LoVo (cell line): ENCODE measurements around the gene CHD9.
"Not testable (repeated sequence)": the region's sequence is repeated elsewhere in the genome, so short reads cannot be mapped to it uniquely, and the experiment has no call there.

Experiments used
- DNase-seq: peaks from one replicate; pipeline ENCODE4 v3.0.0-alpha.2; 2016; ENCODE audit warnings: low spot score

CHD9 gene

GRCh38 chr16:53071748-53072301 lies 17.0 kb downstream of the CHD9 start:
- no peak for DNase-seq

GRCh38 chr16:53073022-53073421 lies 18.2 kb downstream of the CHD9 start:
- no peak for DNase-seq

GRCh38 chr16:53074296-53074695 lies 19.5 kb downstream of the CHD9 start:
- DNase-seq, result not testable (repeated sequence)

- DNase-seq, result not testable (repeated sequence)
These were observed 20.7 kb downstream of the CHD9 start for GRCh38 chr16:53075461-53075860.

DNA sequence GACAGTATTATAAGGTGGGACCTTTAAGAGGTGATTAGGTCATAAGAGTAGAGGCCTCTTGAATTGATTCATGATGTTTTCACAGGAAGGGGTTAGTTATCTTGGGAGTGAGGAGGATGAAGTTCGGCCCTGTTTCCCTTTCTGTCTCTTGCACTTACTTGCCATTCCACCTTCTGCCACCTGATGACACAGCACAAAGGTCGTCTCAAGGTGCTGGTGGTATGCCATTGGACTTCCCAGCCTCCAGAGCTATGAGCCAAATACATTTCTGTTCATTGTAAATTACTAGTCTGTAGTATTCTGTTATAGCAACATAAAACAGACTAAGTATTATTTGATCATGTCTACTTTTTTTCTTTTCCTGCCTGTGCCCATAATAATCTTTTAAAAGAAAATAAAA lies 23.5 kb downstream of the CHD9 start:
- no peak for DNase-seq

DNA sequence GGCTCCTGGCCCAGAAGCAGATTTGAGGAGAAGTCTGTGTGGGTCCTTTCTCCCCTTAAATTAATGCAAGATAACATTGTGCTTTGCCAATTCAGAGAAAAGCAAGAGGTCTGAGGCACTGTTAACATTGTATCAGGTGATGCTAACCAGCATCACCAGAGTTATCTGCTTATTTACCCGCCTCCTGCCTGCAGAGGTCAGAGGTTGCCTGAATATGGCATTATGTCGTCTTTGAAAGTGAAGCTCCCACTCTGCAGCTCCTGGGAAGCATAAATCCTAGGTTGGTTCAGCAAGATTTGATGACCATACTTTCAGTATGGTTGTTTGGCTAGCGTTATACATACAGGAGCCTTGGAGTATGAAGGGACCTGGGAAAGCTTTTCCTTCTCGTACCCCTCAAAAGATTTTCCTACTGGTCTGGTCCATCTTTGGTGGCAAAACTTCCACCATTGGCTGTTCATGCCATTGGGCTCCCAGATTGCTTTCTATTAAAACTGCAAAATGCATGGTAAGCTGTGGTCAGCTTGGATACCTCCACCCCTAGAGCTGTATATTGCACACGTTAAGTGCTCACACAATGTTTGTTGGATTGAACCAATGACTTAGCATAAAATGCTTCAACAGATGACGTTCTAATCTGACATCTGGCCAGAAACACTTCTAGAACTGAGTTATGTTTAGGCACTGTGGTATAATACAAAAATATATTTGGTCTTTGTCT lies 24.1 kb downstream of the CHD9 start:
- DNase-seq, result no peak

DNA sequence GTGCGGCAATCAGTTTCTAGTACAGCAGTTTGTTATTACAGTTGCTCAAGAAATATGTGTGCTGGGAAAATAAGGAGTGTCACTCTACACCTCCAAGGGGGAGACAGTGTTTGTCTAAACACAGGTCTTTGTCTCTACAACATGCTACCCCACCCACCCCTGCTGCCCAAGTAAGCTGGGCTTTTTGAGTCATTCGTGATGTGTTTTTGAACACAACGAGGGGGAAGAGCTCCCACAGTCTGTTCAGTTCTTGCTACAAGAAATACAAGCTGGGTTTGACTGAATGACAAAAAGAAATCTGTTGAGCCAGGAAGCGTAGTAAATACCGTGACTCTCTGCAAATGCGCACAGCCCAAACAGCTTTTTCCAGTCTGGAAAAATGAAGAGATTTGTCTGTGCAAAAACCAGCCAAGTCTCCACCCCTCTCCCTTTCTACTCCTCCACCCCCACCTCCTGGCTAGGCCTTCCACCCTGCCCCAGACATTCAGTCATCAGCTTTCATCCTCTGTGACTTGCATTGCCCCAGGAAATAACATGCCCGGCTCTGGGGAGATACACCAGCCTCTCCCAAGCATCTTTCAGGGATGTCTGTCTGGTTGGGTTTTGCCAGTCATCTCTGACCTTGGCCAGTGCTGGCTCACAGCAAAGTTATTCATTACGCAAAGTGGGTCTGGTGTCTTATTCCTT lies 25.7 kb downstream of the CHD9 start:
- no peak for DNase-seq

DNA sequence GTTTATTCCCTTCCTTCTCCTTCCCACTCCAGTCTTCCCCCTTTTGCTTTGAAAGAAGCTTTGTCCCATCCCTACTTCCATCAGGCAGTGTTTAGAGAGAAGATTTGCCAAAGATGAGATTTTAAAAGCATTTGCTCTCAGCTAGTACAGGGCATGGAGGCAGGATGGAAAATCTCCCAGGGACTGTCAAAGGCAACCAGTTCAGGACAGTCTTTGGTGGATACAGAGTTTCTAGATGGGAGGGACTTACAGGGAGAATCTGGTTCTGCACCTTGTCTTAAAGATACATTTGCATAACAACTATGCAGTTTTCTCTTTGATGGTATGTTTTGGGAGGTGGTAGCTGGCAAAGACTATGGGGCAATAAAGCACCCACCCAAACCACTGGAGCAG lies 26.2 kb downstream of the CHD9 start:
- DNase-seq, result no peak

GRCh38 chr16:53081686-53082407 lies 27.1 kb downstream of the CHD9 start:
- no peak for DNase-seq

- DNase-seq, result no peak
These were observed 27.7 kb downstream of the CHD9 start for GRCh38 chr16:53082509-53082908.

DNA sequence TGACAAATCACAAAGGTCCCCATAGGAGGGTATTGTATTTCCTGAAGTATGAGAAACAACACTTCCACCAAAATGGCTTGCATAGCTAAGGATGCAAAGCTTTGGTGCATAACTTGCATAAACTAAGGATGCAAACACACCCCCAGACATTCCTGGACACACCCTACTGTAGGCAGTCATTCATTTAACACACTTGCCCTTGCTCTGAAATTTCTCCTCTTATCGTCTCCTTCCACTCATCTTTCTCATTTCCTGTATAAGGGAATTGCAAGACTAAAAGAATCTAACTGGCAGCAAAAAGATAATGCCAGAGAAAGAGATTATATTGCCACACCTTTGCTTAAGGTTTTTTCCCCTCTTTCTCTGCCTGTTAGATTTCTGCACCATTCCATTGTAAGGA lies 28.3 kb downstream of the CHD9 start:
- DNase-seq, result no peak

DNA sequence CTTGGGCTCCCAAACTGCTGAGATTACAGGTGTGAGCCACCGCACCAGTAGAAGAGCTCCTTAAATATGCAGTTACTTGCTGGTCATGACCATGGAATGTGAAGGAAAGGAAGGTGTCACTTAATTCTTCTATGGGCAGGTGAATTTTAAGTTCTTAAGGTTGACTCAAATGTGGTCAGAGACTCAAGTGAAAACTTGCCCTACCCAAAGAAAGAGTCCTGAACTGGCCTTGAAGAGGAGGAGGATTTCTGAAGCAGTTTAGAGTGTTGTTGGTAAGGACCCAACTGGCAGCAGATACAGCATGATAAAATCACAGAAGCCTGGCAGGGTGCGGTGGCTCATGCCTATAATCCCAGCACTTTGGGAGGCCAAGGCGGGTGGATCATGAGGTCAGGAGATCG lies 29.4 kb downstream of the CHD9 start:
- no peak for DNase-seq

DNA sequence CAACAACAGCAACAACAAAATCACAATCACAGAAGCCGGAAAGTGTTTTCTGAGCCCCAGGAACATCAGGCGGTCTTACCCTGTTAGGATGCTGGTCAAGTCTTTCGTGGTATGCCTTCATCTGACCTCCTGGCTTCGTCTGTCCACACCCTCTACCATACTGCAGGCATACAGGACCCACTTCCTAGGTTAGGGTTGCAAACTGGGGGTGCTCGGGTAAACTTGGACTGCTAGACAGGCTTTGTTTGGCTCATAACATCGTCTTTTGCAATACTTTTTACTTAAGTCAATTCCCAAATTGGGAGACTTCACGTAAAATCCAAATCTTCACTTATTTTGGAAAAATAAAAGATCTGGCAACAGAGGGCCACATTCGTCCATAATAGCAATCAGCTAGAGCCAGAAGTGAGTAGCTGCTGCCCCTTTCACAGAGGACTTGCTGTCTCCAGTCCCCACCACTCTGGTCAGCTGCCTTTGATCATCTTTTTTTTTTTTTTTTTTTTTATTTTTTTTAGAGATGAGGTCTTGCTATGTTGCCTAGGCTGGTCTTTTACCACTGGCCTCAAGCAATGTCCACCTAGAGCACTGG lies 30.0 kb downstream of the CHD9 start:
- no peak for DNase-seq

DNA sequence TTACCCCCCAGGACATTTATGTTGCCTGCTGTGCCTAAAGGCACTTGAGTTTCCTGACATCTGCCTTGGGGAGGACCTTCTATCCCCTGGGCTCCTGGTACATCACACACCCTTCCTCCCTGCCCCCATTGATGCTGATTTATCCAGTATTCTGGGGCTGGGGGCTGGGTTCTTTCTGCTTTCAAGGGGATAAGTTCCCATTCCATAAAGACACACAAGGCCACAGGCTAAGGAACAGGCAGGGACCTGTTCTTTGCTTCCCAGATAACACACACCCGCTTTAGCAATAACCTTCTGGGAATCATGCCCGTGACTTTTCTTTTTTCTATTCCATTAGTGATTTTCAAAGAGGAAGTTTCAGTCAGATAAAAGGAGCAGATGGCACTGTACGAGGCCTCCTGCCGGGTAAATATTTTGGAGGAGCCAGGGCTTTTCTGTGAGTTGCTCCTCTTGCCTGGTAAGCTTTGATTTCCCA lies 30.6 kb downstream of the CHD9 start:
- DNase-seq, result no peak

- DNase-seq, result no peak
These were observed 31.2 kb downstream of the CHD9 start for GRCh38 chr16:53085931-53086421.

DNA sequence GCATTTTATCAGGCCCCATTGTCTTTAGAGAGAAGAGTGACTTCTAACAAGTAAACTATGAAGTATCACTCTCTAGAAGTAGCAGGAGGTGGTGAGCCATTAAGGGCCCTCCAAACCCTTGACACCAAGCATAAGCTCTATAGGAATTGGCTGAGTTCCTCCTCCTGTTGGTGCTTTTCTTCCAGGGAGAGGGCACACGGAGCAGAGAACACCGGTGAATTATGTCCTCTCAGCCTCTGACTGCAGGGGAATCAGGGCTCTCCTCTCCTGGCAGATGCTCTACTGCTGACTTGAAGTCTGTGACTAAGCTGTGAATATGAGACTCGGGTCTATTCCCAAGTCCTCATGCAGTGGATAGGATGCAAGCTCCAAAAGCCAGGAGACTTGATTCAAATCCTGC lies 32.3 kb downstream of the CHD9 start:
- no peak for DNase-seq

- DNase-seq, result no peak
These were observed 34.9 kb downstream of the CHD9 start for GRCh38 chr16:53089434-53090285.

GRCh38 chr16:53090286-53090590 lies 35.4 kb downstream of the CHD9 start:
- no peak for DNase-seq

DNA sequence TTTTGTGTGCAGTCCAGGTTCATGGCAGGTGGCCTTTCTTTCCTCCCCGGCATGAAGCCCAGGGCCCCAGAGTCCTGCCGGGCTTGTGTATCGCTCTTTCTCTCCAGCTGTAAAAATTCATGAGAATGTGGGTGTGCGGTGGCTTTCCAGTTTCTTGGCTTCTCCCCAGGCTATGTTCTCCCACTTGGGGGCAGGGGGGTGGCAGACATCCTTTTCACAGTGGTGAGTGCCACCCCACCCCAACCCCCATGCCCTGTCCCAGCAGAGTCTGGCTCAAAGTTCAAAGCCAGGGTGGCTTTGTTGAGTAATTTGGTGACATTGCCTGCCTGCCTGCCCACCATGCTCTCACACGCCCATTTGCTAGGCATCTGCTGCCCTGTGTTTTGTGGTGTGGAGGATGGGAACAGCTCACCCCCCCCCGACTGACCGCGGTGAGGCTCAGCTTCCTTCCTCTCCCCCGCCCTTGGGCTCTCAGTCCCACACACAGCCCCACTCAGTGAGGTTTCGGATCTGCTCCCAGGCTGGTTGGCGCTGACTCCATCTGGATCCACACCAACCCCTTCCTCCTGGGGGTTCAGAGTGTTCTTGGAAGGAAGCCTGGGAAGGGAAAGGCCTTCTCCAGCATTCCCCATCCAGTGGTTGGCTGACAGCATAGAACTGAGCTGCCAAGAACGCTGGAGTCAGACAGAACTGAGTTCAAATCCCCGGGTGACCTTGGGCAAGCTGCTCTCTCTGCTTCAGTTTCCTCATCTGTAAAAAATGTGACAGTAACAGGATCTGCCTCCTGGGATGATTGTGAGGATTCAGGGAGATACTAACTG lies 36.0 kb downstream of the CHD9 start:
- DNase-seq, result no peak

- DNase-seq, result no peak
These were observed 36.8 kb downstream of the CHD9 start for GRCh38 chr16:53091466-53092211.
